H1 (cell line): ENCODE data around the gene PLCB1.

ENCODE experiments used
- ATF2 ChIP-seq: IDR thresholded peaks from 2 replicates; pipeline ENCODE4 v1.6.1; 2012; ENCODE audit warnings: low read length, inconsistent platforms
- BCL11A ChIP-seq, 2 experiments: IDR thresholded peaks; one replicate each; pipeline ENCODE4 v1.6.1; 2011; ENCODE audit warnings: low read depth in 2 of 2, low read length in 2 of 2, mild to moderate bottlenecking in 2 of 2
- CBX5 ChIP-seq: fragments of 300-800, 300-1000 bp; sonication (generic); IDR thresholded peaks from 2 replicates; pipeline ENCODE4 v1.7.1; 2016; ENCODE audit warnings: antibody characterized with exemption, low read length, low read depth
- CBX8 ChIP-seq: fragments of 300-800, 300-1000 bp; sonication (generic); IDR thresholded peaks from 2 replicates; pipeline ENCODE4 v1.7.1; 2016; ENCODE audit warnings: low read depth, low read length, borderline replicate concordance
- CHD2 ChIP-seq: IDR thresholded peaks from 2 replicates; pipeline ENCODE4 v1.6.1; 2012; ENCODE audit warnings: low read length, improper control_type of control experiment
- CTCF ChIP-seq, 3 experiments: IDR thresholded peaks; 1 replicate in 2 of 3; 2 replicates in 1 of 3; pipeline versions ENCODE4 v1.5.1 to v1.6.1; 2011; ENCODE audit warnings: low read length in 3 of 3, mild to moderate bottlenecking in 3 of 3, inconsistent platforms in 2 of 3, low read depth in 1 of 3, moderate library complexity in 1 of 3; ENCODE audit not compliant: insufficient read depth in 1 of 3; ENCODE audit errors: control extremely low read depth in 1 of 3
- EZH2 ChIP-seq: fragments of 200-600 bp; sonication (generic); IDR thresholded peaks from 2 replicates; pipeline ENCODE4 v1.7.1; 2012; ENCODE audit warnings: low read depth, mild to moderate bottlenecking, moderate library complexity, low read length, inconsistent platforms; ENCODE audit not compliant: severe bottlenecking
- JUN ChIP-seq: IDR thresholded peaks from 2 replicates; pipeline ENCODE4 v1.6.1; 2011; ENCODE audit warnings: low read depth, mild to moderate bottlenecking, improper control_type of control experiment, low read length
- MAFK ChIP-seq: IDR thresholded peaks from 2 replicates; pipeline ENCODE4 v1.6.1; 2012; ENCODE audit warnings: low read depth, mild to moderate bottlenecking, improper control_type of control experiment, low read length
- NRF1 ChIP-seq: IDR thresholded peaks from 2 replicates; pipeline ENCODE4 v1.6.1; 2011; ENCODE audit warnings: mild to moderate bottlenecking, low read depth, low read length, improper control_type of control experiment
- SP2 ChIP-seq: IDR thresholded peaks from 2 replicates; pipeline ENCODE4 v1.6.1; 2012; ENCODE audit warnings: mild to moderate bottlenecking, low read length, inconsistent platforms
- TAF1 ChIP-seq: IDR thresholded peaks from 2 replicates; pipeline ENCODE4 v1.6.1; 2011; ENCODE audit warnings: mild to moderate bottlenecking, low read depth, low read length
- YY1 ChIP-seq: IDR thresholded peaks from 2 replicates; pipeline ENCODE4 v1.6.1; 2011; ENCODE audit warnings: low read depth, mild to moderate bottlenecking, low read length
- ZNF274 ChIP-seq: IDR thresholded peaks from 2 replicates; pipeline ENCODE4 v1.7.0; 2012; ENCODE audit warnings: low read length, borderline replicate concordance; ENCODE audit errors: extremely low read depth

DNA sequence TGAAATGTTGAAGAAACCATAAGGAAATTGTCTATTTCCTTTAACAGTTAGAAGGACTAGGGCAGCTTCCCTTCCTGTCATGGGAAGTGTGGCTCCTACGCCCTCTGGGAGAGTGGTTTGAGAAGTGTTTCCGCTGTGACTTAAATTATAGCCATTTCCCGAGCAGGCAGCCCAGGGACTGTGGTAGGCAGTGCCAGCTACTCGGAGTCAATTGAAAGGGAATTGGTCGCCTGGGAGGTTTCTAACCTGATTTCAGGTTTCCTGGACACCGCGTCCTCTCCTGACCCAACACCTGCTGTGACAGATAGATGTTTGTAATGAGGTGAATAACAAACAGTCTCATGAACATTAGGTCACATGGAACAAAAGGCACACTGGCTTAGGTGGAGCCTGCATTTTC, 680.8 kb downstream of the PLCB1 start:
- TF ChIP-seq TAF1 (no peak), EZH2 (no peak), BCL11A (IDR thresholded peaks at IDR 0.05; ENCODE audit: low read depth in 2 of 2, low read length in 2 of 2) (no peak), CBX8 (no peak), YY1 (no peak), NRF1 (no peak), ZNF274 (no peak), CTCF (IDR thresholded peaks at IDR 0.05; ENCODE audit: control extremely low read depth in 1 of 3, insufficient read depth in 1 of 3, low read depth in 1 of 3, low read length in 3 of 3) (no peak), CHD2 (no peak), SP2 (no peak), MAFK (no peak), ATF2 (no peak), CBX5 (no peak), JUN (no peak)
